Vagina (tissue), 2 donors: ENCODE data around the gene PSMC3IP.

Experiments used
- POLR2AphosphoS5 ChIP-seq, 2 donors: sonication (generic); formaldehyde crosslinking; IDR thresholded peaks; one replicate each; pipeline ENCODE4 v1.9.0; 2017; ENCODE audit warnings: antibody characterized with exemption in 2 of 2, mild to moderate bottlenecking in 2 of 2, low read depth in 1 of 2; ENCODE audit not compliant: insufficient read depth in 1 of 2
- TF ChIP-seq, protein P1 (sequence below), 3 experiments: fragments of 450-650 bp in 2 of 3; fragments of 200-600 bp in 1 of 3; sonication (generic) in 1 of 3; IDR thresholded peaks; one replicate each; pipeline ENCODE4 v1.5.1; 2017 to 2019; ENCODE audit warnings: antibody characterized with exemption in 3 of 3, mild to moderate bottlenecking in 2 of 3, moderate library complexity in 2 of 3

DNA sequence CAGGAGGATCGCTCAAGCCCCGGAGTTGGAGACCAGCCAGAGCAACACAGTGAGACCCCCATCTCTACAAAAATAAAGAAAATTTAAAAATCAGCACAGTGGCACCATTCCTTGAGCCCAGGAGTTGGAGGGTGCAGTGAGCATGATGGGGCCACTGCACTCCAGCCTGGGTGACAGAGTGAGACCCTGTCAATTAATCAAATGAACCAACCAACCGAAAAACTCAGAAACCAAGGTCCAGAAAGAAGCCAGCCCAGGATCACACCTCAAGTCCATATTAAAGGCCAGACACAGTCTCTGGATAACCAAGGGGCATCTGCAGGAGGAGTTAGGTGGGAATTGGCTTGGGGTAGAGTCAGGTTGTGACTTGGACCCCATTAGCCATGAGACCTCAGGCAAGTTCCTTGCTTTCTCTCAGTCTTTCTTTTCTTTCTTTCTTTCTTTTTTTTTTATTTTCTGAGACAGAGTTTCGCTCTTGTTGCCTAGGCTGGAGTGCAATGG lies 22.4 kb downstream of the PSMC3IP start:
- TF ChIP-seq, protein P1, sequence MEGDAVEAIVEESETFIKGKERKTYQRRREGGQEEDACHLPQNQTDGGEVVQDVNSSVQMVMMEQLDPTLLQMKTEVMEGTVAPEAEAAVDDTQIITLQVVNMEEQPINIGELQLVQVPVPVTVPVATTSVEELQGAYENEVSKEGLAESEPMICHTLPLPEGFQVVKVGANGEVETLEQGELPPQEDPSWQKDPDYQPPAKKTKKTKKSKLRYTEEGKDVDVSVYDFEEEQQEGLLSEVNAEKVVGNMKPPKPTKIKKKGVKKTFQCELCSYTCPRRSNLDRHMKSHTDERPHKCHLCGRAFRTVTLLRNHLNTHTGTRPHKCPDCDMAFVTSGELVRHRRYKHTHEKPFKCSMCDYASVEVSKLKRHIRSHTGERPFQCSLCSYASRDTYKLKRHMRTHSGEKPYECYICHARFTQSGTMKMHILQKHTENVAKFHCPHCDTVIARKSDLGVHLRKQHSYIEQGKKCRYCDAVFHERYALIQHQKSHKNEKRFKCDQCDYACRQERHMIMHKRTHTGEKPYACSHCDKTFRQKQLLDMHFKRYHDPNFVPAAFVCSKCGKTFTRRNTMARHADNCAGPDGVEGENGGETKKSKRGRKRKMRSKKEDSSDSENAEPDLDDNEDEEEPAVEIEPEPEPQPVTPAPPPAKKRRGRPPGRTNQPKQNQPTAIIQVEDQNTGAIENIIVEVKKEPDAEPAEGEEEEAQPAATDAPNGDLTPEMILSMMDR (IDR thresholded peaks at IDR 0.05) = no peak
- no peak for TF ChIP-seq POLR2AphosphoS5 (IDR thresholded peaks at IDR 0.05; ENCODE audit: insufficient read depth in 1 of 2, low read depth in 1 of 2)
